HG03439 (cell line): ENCODE results near the gene TEAD1.

Experiments
- ATAC-seq: cut with Tn5 transposase; IDR thresholded peaks from one replicate; pipeline ENCODE4 v1.9.1; 2021; ENCODE audit warnings: mild to moderate bottlenecking, moderate library complexity; ENCODE audit not compliant: unreplicated experiment

Gene TEAD1

DNA sequence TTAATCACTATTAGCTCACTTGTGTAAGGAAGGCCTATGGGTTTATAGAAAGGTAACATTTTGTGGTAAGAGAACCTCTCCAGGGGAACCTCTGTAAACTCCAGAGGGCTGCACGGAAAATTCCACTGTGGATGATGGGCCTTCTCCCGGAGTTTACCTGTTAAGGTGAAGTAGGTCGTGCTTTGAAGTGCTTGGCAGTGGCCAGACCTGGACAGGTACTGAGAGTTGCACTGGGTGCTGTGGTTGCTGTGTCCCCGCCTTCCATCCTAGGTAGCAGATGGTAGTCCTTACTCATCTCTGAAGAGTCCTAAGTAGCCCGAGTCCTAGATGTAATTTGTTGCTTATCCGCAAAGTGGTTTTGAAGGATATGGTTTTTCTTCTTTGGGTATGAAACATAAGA is 133.4 kb downstream of the TEAD1 start:
- ATAC-seq = no peak

DNA sequence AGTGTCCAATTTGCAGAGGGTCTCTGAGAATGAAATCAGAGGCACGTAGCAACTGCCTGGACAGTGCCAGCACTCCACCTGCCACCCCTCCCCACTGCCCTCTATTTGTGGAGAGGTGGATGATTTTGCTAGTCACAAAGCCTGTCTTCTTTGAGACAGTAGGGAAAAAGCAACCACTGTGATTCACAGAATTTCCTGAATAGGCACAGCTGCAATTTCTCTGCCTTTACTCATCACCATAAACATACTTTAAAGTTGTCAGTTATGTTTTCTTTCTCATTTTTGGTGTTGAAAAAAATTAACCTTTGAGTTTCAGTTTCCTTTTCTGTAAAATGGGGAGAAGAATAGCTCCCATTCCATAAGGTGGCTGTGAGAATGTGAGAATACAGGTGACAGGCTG is 134.3 kb downstream of the TEAD1 start:
- no peak for ATAC-seq

DNA sequence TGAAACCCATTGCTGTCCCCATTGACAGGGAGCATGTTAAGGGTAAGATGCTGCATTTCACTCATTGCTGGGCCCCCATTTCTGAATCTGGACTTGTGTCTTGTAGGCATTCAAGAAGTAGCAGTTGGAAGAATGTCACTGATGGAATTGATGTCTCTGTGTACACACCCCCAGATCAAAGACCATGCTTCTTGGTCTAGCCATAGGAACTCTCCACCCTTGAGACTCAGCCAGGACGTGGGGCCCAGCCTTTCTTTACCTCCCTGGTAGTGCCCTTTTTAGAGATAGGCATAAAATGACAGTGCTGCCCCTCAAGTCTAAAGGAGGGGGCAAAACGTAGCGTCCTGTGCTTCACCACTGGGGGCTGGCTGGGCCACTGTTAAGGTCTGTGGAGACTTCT is 135.1 kb downstream of the TEAD1 start:
- ATAC-seq = no peak

DNA sequence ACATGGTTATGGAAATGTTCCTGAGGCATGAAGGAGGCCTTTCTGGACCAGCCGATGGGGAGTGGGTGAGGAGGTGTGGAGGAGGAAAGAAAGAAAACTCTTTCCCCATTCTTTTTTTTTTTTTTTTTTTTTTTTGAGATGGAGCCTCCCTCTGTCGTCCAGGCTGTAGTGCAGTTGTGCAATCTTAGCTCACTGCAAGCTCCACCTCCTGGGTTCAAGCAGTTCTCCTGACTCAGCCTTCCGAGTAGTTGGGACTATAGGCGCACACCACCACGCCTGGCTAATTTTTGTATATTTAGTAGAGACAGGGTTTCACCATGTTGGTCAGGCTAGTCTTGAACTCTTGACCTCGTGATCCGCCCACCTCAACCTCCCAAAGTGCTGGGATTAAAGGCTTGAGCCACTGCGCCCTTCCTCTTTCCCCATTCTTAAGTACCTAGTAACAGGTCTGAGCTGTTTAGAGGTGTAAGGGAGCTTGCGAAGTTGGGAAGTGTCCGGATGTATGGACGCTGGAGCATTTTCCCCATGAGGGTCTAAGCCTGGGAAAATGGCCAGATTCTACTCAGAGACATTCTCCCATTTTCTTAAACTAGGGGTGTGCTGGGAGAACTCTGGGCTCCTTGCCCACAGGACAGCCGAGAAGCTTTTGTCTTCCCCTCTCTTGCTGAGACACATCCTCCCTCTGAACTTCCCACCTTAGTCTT is 135.8 kb downstream of the TEAD1 start:
- ATAC-seq = no peak

DNA sequence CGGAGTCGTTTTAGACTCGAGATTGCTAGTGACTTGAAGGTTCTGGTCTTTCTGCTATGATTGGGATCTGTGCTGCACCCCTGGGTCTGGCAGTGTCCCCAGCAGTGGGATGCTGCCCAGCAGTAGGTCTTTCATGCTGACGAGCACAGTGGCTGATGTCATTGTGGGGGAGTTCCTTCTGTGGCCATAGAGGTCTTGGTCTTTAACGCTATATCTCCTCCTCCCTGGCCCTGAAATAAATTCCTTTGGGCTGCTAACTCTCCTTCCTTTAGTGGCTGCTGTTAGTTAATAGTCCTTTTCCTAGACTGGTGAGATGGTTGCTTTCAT is 136.3 kb downstream of the TEAD1 start:
- no peak for ATAC-seq

DNA sequence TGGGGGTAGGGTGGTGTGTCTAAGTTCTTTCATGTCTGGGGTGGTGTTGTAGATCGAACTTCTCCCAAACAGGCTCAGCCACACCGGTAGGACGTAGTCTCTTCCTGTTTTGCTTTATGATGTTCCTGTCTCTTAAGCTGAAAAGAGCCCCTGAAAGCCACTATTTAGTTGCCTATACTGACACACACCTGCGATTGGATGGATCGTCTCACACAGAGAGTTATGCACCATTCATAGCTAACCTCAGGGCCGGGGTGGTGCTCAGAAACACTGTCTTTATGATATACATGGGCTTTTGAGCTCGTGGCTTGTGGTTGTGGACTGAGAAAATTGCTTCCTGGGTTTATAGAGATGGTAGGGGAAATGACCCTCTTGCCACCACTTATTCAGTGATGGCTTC is 137.6 kb downstream of the TEAD1 start:
- ATAC-seq = no peak

DNA sequence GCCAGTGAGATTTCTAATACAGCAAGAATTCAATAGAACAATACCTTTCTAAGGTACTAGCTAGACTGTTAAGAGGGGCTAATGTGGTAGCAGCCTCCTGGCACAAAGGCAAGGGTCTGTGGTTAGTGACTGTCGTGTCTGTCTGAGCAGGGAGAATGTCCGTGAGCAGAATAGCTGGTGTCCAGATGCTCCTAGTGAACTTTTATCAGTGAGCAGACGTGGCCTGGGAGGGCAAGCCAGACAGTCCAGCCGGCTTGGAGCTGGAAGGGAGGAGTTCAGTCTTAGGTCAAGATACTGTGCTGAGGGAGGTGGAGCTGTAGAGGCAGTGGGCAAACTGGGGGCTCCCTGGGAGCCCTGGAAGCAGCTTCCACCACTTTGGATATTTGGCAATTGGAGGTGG is 138.6 kb downstream of the TEAD1 start:
- ATAC-seq = no peak

DNA sequence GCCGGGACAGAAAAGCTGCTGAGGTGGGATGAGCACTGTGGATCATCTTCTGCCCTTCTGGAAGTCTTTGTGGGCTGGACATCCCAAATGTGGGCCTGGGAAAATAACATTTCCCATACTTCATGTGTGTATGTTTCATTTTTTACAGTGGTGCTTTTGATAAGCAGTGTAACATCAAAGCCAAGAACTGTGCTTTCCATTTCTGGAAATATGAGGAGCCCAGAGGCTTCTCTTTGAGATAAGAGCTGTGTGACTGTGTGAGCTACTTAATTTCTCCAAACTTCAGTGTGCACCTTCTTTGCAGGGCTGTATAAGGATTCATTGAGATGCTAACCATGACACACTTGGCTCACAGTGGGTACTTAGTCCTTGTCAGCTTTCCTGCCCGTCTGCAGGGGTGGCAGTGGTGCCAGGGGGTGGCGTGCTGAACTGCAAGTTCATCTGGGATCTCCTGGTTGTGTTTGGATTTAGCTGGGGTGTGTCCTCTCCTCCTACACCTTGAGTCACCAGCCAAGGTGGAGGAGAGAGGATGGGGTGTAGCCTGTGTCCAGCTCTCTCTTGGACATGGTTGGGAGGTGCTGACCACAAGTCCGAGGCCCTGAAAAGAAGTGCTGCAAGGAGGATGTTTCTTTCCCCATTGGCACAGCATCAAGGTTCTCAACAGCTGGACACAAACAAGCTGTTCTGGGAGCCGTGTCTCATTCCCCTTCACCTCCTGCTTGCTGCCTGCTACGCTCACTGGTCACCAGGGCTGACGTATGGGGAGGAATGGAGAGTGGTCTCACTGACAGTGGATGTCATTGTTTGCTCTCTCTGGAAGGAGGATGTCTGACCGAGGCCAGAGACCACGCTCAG is 139.4 kb downstream of the TEAD1 start:
- no peak for ATAC-seq

DNA sequence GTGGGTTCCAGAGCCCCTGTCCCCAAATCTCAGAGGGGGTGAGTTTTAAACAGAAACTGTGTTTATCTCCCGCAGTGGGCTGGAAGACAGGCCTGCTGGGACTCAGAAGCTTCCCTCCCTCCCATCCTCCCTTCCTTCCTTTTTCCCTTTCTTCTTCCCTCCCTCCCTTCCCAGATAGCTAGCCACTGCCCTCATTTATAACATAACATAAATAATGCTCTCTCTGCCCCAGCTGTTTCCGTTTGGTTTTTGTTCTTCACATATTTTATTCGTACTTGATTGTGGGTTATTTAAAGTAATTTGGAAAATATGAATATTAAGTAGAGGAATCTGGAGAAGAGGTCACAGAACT is 140.9 kb downstream of the TEAD1 start:
- ATAC-seq = no peak

DNA sequence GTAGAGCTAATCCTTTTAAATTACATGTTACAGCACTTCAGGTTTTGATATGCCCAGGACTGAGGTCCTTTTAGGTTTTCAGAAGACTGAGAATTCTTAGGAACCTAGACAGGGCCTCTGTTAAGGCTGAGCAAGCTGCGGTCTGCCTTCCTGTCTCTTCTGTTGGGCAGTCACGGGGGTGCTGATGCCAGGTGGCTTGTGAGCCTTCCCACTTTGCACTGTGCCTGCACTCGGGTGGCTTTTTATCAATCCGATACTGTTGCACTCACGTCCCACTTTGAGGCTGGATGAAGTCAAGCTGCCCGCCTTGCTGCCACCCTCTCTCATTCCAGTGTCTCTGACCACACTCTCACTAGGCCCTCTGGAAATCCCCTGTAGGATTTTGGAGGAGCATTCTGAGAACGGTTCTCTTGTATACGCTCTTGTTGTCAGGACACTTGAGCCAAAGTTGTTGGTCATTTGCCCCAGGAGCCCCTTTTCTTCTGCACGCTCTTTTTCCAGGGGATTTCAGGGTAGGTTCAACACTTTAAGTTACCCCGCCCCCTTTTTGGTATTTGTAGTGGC is 141.8 kb downstream of the TEAD1 start:
- ATAC-seq = no peak

DNA sequence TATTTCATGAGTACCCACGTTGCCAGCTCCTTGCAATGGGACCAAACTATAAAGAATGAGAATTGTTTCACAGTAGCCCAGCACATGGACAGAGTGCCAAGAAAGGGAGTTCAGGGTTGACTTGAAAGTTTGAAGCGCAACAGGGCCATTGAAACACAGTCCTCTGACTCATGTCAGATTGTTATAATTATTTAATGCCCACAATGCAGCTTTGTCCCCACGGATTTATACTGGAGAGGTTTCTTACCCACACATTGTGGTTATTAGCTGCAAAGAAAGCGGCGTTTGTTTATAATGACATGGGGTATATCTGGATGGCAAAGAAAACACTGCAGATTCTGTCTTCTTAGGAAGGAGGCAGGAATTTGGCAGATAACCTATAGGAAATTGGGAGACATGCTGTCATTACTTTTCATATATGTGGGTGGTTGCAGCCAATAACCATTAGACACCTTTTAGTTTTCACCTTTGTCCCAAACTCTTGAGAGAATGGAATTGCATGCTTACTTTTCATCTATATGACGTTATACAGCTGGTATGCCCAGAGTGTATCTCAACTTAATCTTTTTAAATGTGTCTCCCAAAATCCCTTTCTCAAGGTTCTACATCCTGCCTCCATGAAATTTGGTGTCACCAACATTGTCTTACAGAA is 143.6 kb downstream of the TEAD1 start:
- ATAC-seq = no peak

DNA sequence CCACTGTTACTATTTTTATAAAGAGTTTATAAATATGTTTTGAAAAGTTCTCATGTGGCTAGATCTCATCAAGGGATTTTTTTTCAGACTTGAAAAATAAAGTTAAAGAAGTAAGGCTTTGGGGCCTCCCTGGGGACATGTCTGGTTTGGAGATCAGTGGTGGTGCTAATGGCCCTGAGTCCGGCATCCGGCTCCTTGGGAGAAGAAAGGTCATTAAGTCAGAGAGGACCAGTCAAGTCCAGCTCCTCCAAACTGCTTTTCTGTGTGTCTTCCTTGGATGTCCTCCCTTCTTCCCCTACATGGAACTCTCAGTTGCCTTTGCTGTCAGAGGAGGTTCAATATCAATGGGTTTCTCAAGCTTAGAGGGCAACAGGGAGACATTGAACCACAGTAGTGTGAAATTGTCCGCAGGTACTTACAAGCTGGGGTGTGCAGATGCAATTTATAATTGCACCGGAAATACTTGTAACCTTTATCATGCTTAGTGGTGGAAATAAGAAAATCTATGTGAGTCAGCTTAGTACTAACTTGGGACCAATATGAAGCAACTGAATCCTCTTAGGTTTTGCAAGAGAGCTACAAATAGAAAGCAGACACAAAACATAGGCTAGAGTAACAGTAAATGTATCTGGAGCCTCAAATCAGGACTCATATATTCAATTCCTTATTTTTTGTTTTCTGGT is 144.3 kb downstream of the TEAD1 start:
- no peak for ATAC-seq

DNA sequence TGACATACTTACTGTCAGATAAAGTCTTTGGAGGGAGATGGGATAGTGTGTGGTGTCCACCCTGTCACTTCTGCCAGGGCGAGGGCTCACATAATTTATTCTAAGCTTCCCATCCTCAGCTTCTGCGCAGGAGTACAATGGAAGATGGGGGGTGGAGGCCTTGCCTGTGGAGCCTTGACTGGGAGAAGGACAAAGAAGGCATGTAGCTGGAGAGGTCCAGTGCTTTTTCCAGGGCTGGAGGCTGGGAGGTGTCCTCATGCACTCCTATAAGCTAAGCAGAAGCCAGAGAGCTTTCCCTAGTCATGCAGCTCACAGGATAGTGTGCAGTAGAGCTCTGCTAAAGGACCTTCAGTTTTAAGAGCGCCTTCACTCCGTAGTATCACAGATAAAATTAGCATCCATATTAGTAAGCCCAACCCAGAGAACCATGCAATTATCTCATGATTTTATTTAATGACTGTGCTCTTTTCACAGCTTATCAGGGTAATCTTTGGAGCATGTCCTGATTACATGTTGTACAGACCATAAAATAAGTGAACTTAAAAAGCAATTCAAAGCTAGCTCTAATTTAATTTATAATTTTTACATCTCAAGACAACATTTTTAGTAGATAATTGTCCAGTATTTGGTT is 148.3 kb downstream of the TEAD1 start:
- no peak for ATAC-seq

DNA sequence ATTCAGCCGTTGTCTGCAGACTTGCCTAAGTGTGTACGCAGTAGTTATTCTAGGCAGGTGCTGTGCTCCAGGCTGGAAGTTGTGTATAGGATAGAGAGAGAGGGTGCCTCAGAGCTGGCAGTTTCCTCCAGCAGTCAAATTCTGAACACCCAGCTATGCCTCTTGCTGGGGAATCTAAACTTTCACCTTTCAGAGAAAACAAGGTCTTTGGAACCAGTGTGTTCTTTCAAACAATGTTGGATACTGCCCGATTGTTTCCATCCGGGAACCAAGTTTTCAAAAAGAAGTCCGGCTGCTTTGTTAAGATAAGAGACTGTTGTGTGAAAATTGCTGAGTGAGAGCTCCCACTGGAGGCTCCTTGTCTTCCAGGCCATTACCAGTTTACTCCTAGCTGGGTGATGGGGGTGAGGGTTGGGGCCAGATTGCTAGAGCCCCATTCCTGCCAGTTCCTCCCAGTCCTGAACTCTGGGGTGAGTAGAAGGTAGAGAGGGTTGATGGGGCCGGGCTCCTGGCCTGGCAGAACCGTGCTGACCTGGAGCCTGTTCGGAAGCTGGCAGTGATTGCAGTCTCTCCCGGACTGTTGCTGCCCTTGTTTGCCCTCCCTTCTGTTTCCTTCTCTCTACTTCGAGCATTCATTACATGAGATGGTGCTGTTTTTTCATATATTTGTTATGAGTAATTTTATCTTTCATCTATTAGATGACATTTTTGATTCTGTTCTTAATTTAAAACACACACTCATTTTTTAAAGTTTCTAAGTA is 150.2 kb downstream of the TEAD1 start:
- no peak for ATAC-seq

DNA sequence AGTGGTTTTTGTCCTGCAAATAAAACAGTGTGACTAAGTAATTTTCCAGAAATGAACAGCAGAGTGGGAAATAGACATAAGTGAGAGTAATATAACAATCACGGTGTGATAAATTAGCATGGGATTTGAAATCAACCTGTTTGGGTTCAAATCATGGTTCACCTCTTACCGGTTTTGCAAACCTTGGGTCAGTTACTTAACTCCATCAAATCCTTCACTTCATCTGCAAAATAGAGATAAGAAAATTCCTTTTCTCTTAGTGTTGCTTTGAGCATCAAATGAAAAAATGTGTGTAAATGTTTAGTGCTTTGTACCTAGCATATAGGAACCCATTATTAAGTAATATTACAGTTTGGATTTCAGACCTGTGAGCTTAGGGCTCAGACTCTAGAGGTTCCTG is 152.2 kb downstream of the TEAD1 start:
- ATAC-seq = no peak

DNA sequence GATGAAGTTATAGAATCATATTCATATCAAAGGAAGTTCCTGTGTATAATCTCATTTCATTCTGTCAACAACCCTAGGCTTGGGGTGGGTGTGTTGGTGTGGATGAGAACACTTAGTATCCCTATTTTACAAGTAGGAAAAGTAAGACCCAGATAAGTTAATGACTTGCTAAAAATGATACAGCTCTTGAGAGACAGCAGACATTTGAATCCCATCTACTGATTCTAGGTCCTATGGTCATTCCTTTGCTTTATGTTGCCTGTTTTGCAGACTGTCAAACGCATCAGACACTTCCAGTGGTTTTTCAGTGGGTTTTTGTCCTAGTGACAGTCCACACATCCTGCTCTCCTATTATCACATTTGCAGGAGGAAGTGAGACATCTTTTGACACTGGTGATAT is 153.1 kb downstream of the TEAD1 start:
- no peak for ATAC-seq

DNA sequence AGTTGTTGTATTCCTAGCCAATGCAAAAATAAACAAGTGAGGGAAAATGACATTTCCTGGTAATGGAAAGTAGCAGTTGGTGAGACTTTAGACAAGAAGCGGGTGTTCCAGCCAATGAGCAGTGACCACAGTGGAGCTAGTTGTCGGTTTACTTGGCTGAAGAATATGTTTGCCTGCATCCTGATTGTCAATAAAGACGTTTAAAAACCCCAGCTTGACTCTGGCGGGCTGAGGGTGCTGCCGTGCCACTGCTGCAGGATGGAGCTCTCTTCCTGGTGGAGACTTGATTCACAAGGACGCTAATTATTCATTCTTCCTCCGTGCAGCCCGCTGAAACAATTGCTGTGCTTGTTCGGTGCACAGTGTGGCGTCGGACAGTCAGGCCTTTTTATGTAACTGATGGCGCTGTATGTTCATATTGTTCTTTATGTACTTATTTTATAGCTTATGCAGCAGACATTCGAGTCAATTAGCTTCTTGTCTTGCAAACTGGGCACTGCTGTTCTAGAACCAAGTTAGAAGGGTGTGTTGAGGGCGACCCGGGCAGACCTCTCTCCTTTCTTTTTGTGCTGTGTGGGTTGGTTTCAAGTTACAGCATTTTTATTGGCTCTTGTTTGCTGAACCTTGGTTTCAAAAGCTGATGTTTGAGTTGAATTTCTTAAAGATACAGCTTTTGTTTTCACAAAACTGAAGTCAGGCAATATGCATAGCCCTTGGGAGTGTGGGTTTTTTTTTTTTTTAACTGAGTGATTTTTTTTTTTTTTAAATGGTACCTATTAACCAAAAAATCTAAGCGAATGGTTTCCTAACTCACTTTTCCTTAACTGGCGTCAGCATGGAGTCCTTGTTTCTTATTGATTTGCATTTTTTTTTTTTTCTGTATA is 153.9 kb downstream of the TEAD1 start:
- ATAC-seq = no peak

DNA sequence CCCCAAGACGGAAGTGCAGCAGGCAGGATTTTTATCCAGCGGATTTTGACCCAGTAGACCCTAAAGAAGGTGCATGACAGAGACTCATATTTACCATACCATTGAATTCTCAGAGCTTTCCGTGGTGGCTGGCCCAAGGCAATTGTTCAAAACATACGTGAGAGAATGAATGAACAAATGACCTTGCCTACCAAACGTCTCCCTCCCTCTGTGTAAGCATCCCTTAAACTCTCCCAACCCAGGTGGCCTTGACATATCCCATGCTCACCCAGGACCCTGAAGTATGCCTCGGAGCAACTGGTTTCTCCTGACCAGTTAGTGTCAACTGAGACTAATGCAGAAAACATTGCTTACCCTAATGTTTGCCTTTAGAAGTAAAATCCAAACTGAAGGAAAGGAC is 154.9 kb downstream of the TEAD1 start:
- no peak for ATAC-seq
